SK-N-SH (cell line): Measurements from ENCODE around the gene DMD. TPM values are rescaled to one million over a fixed set of nuclear protein-coding genes. Genes with fewer than 3 reads are reported as not detected.

Source experiments
- CTCF ChIA-PET: fragments of 300-600, 350-600 bp; formaldehyde crosslinking; extraction: SDS; loops from one replicate; lab custom pipeline; 2021; lab: Yijun Ruan, JAX
- POLR2A ChIA-PET: fragments of 350-600 bp; sonication (Branson Sonifier 250); formaldehyde crosslinking; extraction: SDS; loops from one replicate; lab custom pipeline; 2020; ENCODE audit warnings: antibody characterized with exemption, inconsistent platforms; lab: Yijun Ruan, JAX
- DNase-seq: peaks from one replicate; pipeline ENCODE4 v3.0.0; 2012
- H2AFZ ChIP-seq: fragments of 200-600 bp; sonication (generic); 2 replicates; pipeline ENCODE4 v1.8.1; 2016; ENCODE audit warnings: antibody characterized with exemption, mild to moderate bottlenecking, low read depth
- H3F3A ChIP-seq: fragments of 200-600 bp; sonication (generic); replicated peaks from 2 replicates; pipeline ENCODE3; 2016; ENCODE audit warnings: antibody characterized with exemption, mild to moderate bottlenecking; ENCODE audit not compliant: insufficient read depth
- H3K27ac ChIP-seq, 2 experiments: fragments of 200-500 bp in 1 of 2; fragments of 200-600 bp in 1 of 2; sonication (Bioruptor generic) in 1 of 2; sonication (generic), shearing (Covaris generic) in 1 of 2; 2 replicates each; pipeline versions ENCODE4 v1.5.1 to v1.6.1; 2014 to 2016; ENCODE audit warnings: low read depth in 2 of 2, inconsistent platforms in 1 of 2, low read length in 1 of 2, mild to moderate bottlenecking in 1 of 2, mixed read lengths in 1 of 2
- H3K27me3 ChIP-seq: fragments of 200-600 bp; sonication (generic), shearing (Covaris generic); 2 replicates; pipeline ENCODE4 v1.6.1; 2016; ENCODE audit warnings: mixed run types; ENCODE audit not compliant: insufficient read depth
- H3K36me3 ChIP-seq, 2 experiments: fragments of 200-500 bp in 1 of 2; fragments of 200-600 bp in 1 of 2; sonication (Bioruptor generic) in 1 of 2; sonication (generic) in 1 of 2; replicated peaks in 1 of 2; 2 replicates each; pipeline versions ENCODE3 to v1.5.1; 2014 to 2016; ENCODE audit warnings: low read length in 1 of 2, mild to moderate bottlenecking in 1 of 2; ENCODE audit not compliant: insufficient read depth in 2 of 2, control insufficient read depth in 1 of 2
- H3K4me1 ChIP-seq, 2 experiments: fragments of 200-500 bp in 1 of 2; fragments of 200-600 bp in 1 of 2; sonication (Bioruptor generic) in 1 of 2; sonication (generic), shearing (Covaris generic) in 1 of 2; 2 replicates each; pipeline versions ENCODE4 v1.5.1 to v1.6.1; 2014 to 2016; ENCODE audit warnings: low read depth in 1 of 2, low read length in 1 of 2, mixed run types in 1 of 2; ENCODE audit not compliant: insufficient read depth in 2 of 2, control insufficient read depth in 1 of 2
- H3K4me2 ChIP-seq: fragments of 200-600 bp; sonication (generic), shearing (Covaris generic); 2 replicates; pipeline ENCODE4 v1.6.1; 2017; ENCODE audit warnings: mixed run types
- H3K4me3 ChIP-seq, 2 experiments: fragments of 200-500 bp in 1 of 2; fragments of 200-600 bp in 1 of 2; sonication (Bioruptor generic) in 1 of 2; sonication (generic), shearing (Covaris generic) in 1 of 2; 2 replicates each; pipeline versions ENCODE4 v1.5.1 to v1.8.1; 2014 to 2016; ENCODE audit warnings: low read depth in 2 of 2, inconsistent platforms in 1 of 2, low read length in 1 of 2, mild to moderate bottlenecking in 1 of 2, mixed read lengths in 1 of 2, moderate library complexity in 1 of 2
- H3K79me2 ChIP-seq: fragments of 200-600 bp; sonication (generic); 2 replicates; pipeline ENCODE4 v1.8.1; 2017; ENCODE audit warnings: mild to moderate bottlenecking; ENCODE audit not compliant: insufficient read depth
- H3K9ac ChIP-seq: fragments of 200-600 bp; sonication (generic); 2 replicates; pipeline ENCODE4 v1.6.1; 2017; ENCODE audit warnings: mixed run types
- H3K9me2 ChIP-seq: fragments of 200-600 bp; sonication (generic); 2 replicates; pipeline ENCODE4 v1.6.1; 2017; ENCODE audit warnings: mixed run types
- H3K9me3 ChIP-seq: fragments of 200-600 bp; sonication (generic); 2 replicates; pipeline ENCODE4 v1.6.1; 2017; ENCODE audit warnings: mixed run types, mild to moderate bottlenecking, moderate library complexity
- H4K20me1 ChIP-seq: fragments of 200-600 bp; sonication (generic); 2 replicates; pipeline ENCODE4 v1.6.1; 2017; ENCODE audit warnings: mild to moderate bottlenecking, mixed run types; ENCODE audit not compliant: insufficient read depth
- ELF1 ChIP-seq: IDR thresholded peaks from 2 replicates; pipeline ENCODE4 v1.4.0; 2012
- EZH2phosphoT487 ChIP-seq: fragments of 200-600 bp; sonication (generic); IDR thresholded peaks from 2 replicates; pipeline ENCODE4 v1.6.1; 2017; ENCODE audit warnings: low read depth, mixed run types, mild to moderate bottlenecking, antibody characterized with exemption, moderate library complexity, borderline replicate concordance
- FOXJ3 ChIP-seq: sonication (generic); formaldehyde crosslinking; IDR thresholded peaks from 2 replicates; pipeline ENCODE4 v1.5.1; 2020; ENCODE audit warnings: mild to moderate bottlenecking, missing genetic modification reagents
- GABPA ChIP-seq: IDR thresholded peaks from 2 replicates; pipeline ENCODE4 v1.4.0; 2012; ENCODE audit warnings: low read depth, mild to moderate bottlenecking
- IRF3 ChIP-seq: fragments of 150-350 bp; IDR thresholded peaks from 2 replicates; pipeline ENCODE4 v1.6.1; 2016; ENCODE audit warnings: mild to moderate bottlenecking, low read depth, low read length
- JUND ChIP-seq: IDR thresholded peaks from 2 replicates; pipeline ENCODE4 v1.4.0; 2012
- MEF2A ChIP-seq: IDR thresholded peaks from 2 replicates; pipeline ENCODE4 v1.4.0; 2012; ENCODE audit warnings: low read depth, borderline replicate concordance
- NRF1 ChIP-seq: IDR thresholded peaks from 2 replicates; pipeline ENCODE4 v1.6.1; 2012; ENCODE audit warnings: low read depth, mild to moderate bottlenecking, low read length
- POLR2AphosphoS5 ChIP-seq: IDR thresholded peaks from 2 replicates; pipeline ENCODE4 v1.6.1; 2012; ENCODE audit warnings: low read depth, low read length
- RCOR1 ChIP-seq: fragments of 150-350 bp; IDR thresholded peaks from 2 replicates; pipeline ENCODE4 v1.6.1; 2017; ENCODE audit warnings: antibody characterized with exemption, low read length
- REST ChIP-seq: IDR thresholded peaks from 2 replicates; pipeline ENCODE4 v1.6.1; 2012; ENCODE audit warnings: mild to moderate bottlenecking, low read depth, low read length, moderate library complexity
- RXRA ChIP-seq: IDR thresholded peaks from 2 replicates; pipeline ENCODE4 v1.4.0; 2012; ENCODE audit warnings: low read depth, mild to moderate bottlenecking, borderline replicate concordance
- SMC3 ChIP-seq: IDR thresholded peaks from 2 replicates; pipeline ENCODE4 v1.6.1; 2012; ENCODE audit warnings: low read depth, low read length, improper control_type of control experiment
- TAF1 ChIP-seq: IDR thresholded peaks from 2 replicates; pipeline ENCODE4 v1.6.1; 2012; ENCODE audit warnings: low read depth, mild to moderate bottlenecking, low read length, moderate library complexity, borderline replicate concordance
- TEAD4 ChIP-seq: IDR thresholded peaks from 2 replicates; pipeline ENCODE4 v1.4.0; 2012; ENCODE audit warnings: mild to moderate bottlenecking, borderline replicate concordance; ENCODE audit not compliant: insufficient read depth
- USF1 ChIP-seq: IDR thresholded peaks from 2 replicates; pipeline ENCODE4 v1.4.0; 2012; ENCODE audit warnings: low read depth, borderline replicate concordance
- USF2 ChIP-seq: fragments of 150-350 bp; IDR thresholded peaks from 2 replicates; pipeline ENCODE4 v1.6.1; 2017; ENCODE audit warnings: antibody characterized with exemption, low read length, low read depth, borderline replicate concordance
- ZBTB33 ChIP-seq: IDR thresholded peaks from 2 replicates; pipeline ENCODE4 v1.4.0; 2012; ENCODE audit warnings: low read depth, borderline replicate concordance
- WGBS: methylation state at CpG from one replicate; pipeline ENCODE4 v1.1.6; 2017; ENCODE audit warnings: low lambda C conversion rate; 5-methylcytosine and 5-hydroxymethylcytosine counted together
- polyA plus RNA-seq, 3 experiments: library from polyadenylated mRNA; depleted of rRNA; stranded (reverse); fragments of >200 nt; gene quantifications; 2 replicates each; pipeline ENCODE4 v1.2.3, GENCODE V29; 2012

Gene DMD
- polyA plus RNA-seq, 1 of the 3 experiments (the other 2 are of a cell fraction): 3.9 TPM

- TF ChIP-seq JUND: no peak
- no peak for TF ChIP-seq POLR2AphosphoS5
- no peak for TF ChIP-seq RCOR1
- no peak for TF ChIP-seq NRF1
- no peak for TF ChIP-seq USF1
- TF ChIP-seq MEF2A: no peak
- TF ChIP-seq FOXJ3 (CRISPR knock-in tag): no peak
- TF ChIP-seq EZH2phosphoT487: no peak
- TF ChIP-seq GABPA: no peak
- no peak for TF ChIP-seq REST
- no peak for TF ChIP-seq SMC3
- TF ChIP-seq TAF1: no peak
- no peak for TF ChIP-seq ELF1
- TF ChIP-seq TEAD4: no peak
- TF ChIP-seq RXRA: no peak
- TF ChIP-seq IRF3: no peak
- TF ChIP-seq USF2: no peak
- no peak for TF ChIP-seq ZBTB33
These were observed 336.5 kb downstream of the DMD start for GRCh38 chrX:32874839-32875238.

More at GRCh38 chrX:32874839-32875238, 336.5 kb downstream of the DMD start:
- Histone ChIP-seq H3K9ac (no peak overlapping the region), H3K9me3 (no peaks in the 10 kb centered on the region), H3K27ac (no peak overlapping the region), H3K4me2 (no peak overlapping the region), H3F3A (no peaks in the 10 kb centered on the region), H3K9me2 (no peaks in the 10 kb centered on the region), H3K4me3 (no peak overlapping the region), H3K27me3 (no peaks in the 10 kb centered on the region), H4K20me1 (no peaks in the 10 kb centered on the region), H3K4me1 (no peaks in the 10 kb centered on the region), H3K79me2 (no peaks in the 10 kb centered on the region), H2AFZ (no peak overlapping the region), H3K36me3 (no peaks in the 10 kb centered on the region)
- ChIA-PET POLR2A (no interaction called here), CTCF (no interaction called here)
- 22% methylated on average over 4 of the region's 4 CpGs for WGBS
- DNase-seq: no peak
